CD4-positive, alpha-beta T cell treated with Interleukin-10 for 1 hour (primary cell): ENCODE data around the gene DNAJC7.

Source experiments
- DNase-seq: peaks from one replicate; pipeline ENCODE4 v3.0.0-alpha.2; 2020

Gene DNAJC7

DNA sequence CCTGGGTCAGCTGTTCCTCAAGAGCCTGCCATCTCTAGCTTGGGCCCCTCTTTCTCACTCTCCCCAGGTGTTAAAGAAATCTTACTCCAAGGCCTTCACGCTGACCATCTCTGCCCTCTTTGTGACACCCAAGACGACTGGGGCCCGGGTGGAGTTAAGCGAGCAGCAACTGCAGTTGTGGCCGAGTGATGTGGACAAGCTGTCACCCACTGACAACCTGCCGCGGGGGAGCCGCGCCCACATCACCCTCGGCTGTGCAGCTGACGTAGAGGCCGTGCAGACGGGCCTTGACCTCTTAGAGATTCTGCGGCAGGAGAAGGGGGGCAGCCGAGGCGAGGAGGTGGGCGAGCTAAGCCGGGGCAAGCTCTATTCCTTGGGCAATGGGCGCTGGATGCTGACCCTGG lies 43.8 kb downstream of the DNAJC7 start:
- no peak for DNase-seq

- no peak for DNase-seq
Observed at GRCh38 chr17:41972571-41973407, 44.5 kb downstream of the DNAJC7 start.

DNA sequence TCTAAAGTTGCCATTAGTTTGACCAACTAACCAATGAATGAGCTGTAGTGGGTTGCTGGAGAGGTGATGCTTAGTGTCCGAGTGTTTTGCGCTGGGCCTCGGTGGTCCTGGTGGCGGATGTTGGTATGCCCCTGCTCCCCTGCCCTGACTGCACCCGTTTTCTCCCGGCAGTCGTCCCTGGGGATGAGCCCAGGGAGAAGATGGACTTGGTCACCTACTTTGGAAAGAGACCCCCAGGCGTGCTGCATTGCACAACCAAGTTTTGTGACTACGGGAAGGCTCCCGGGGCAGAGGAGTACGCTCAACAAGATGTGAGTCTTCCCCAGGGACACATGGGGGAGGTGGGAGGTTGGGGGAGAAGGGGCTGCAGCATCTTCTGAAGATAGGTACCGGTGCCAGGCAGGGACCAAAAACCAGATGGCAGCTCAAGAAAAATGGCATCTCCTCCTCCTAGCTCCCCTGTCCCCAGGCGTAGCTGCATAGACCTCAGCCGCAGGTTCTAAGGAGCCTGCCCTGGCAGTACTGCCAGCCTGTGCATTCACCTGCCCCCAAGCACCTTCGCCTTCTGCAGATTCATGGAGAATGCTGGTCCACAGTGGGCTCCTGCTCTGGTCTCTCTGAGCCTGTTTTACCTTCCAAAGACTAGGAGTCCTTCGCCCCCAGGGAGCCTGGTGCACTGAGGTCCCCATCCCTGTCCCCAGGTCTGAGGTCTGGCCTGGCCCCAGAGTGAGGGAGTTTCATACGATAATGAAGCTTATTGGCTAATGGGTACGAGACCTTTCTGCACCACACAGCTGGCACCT lies 45.3 kb downstream of the DNAJC7 start:
- no peak for DNase-seq

DNA sequence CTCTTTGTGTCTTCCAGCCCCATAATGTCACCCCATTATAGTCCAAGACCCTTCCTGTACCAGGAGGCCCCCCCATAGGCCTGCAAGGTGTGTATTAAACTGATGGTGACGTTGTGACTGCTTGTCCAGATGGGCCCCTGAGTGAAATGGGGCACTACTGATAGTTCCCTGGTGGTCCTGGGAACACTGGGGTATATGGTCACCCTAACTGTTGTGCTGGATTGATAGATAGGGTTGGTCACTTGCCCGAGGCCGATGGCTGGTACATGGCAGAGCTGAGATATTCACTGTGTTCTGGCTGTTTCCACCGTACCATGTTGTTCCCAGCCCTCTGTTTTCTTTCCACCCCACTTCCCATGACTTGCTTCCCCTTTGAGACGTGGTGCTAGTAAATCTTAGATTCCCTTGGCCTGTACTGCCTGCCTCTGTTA lies 46.3 kb downstream of the DNAJC7 start:
- no peak for DNase-seq

GRCh38 chr17:41968676-41969075 lies 48.6 kb downstream of the DNAJC7 start:
- no peak for DNase-seq

GRCh38 chr17:41967921-41968578 lies 49.2 kb downstream of the DNAJC7 start:
- no peak for DNase-seq

- peak; percentile 60 for DNase-seq
Observed at GRCh38 chr17:41967141-41967920, 49.9 kb downstream of the DNAJC7 start.

DNA sequence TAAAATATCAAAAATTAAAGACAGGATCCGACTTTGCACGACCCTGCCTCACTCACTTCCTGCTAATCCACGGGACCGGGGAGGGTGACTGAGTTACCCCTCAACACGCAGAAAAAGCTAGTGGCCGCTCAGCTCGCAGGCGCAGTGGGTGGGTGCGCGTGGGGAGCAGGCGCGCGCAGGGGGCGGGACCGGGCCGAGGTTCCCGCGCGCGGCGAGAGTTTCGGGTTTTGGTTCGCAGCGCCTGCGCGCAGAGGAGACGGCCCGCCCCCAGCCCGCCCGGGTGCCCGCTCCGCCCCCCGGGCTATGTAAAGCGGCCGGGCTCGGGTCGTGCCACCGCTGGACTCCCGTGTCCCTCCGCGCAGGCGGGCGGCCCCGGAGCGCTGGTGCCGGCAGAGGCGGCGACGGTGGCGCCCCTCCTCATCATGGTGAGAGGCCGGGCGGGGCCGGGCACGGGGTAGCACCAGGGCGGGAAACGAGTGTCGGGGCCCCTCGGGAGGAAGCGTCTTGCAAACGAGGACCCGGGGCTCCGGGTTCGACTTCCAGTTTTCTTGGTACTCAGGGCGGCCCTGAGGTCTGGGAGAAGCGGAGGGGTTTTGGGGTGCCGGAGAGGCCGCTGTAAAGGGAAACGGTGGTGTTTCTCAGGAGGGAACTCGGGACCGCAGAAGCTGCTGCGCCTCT lies 50.6 kb downstream of the DNAJC7 start, which contains the start of gene CNP:
TSS of gene CNP (plus strand) at position 333 of the 678 bp plus-strand sequence. CDS start at position 423, 90 bp downstream.
- peak; percentile 93 for DNase-seq

- DNase-seq, result peak; percentile 80
Observed at GRCh38 chr17:41965694-41966462, 51.4 kb downstream of the DNAJC7 start.

GRCh38 chr17:41962768-41963434 lies 54.3 kb downstream of the DNAJC7 start:
- DNase-seq, result peak; percentile 75

DNA sequence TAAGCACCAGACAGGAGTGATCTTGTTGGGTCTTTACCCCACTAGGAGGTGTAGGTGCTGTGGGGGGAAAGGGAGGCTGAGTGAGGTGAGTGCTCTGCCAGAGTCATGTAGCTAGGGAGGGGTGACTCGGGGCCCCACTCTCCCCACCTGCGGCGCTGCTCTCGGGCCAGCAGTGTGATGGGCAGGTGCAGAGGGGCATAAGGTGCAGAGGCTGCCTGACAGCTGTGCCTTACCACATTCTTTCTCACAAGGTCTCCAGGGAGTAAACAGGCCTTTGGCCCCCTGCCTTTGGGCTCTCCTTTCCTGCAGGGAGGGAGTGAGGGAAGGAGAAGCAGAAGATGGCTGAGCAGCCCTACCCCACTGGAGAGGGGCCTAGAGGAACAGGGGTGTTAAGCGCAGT lies 55.1 kb downstream of the DNAJC7 start:
- no peak for DNase-seq

DNA sequence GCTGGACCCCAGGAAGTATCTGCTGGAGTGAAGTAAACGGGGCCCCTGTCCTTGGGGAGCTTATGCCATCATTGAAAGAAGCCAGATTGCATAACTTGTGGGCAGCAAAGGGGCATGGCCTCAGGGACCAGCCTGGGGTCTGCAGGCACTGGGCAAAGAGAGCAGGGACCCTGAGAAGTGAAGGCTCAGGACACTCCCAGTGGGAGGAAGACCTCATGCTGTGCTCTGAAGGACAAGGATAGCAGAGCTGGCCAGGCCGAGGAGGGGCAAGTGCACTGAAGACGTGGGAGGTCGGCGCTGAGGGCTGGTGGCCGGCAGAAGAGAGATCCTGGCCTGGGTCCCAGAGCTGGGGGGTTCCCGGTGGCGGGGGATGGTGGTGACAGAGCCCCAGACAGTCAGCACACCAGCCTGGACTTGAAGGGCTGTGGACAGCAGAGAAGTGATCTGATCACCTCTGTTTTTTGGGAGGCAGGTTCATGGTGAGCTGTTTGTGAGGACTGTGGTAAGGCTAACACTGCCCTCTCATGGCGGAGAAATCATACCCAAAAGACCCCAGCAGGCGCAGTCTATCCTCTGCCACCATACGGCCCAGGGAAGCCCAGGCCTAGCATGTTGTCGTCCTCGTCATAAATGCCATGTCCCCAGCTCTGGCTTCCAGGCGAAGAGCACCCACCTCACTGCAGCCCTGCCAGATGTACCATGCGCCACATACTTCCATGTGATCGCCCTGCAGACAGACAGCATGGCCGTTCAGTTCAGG lies 57.7 kb downstream of the DNAJC7 start:
- DNase-seq, result no peak

- no peak for DNase-seq
Observed at GRCh38 chr17:41959030-41959335, 58.3 kb downstream of the DNAJC7 start.

DNA sequence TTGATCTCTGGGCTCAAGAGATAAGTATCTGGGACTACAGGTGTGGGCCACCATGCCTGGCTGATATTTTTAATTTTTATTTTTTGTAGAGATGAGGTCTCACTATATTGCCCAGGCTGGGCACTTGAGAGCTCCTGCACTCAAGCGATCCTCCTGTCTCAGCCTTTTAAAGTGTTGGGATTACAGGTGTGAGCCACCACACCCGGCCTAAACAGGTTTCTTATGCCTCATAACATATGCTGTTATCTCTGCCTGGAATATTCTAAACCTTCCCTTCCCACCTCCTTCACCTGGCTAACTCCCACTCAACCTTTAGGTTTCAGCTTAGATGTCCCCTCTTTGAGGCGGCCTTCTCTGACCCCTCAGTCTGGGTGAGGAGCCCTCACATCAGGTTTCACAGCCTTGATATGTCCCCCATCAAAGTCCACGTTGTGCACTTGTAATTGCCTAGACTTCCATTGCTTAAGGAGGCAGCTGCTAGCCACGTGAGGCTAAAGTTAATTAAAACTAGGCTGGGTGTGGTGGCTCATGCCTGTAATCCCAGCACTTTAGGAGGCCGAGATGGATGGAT lies 59.3 kb downstream of the DNAJC7 start:
- no peak for DNase-seq

DNA sequence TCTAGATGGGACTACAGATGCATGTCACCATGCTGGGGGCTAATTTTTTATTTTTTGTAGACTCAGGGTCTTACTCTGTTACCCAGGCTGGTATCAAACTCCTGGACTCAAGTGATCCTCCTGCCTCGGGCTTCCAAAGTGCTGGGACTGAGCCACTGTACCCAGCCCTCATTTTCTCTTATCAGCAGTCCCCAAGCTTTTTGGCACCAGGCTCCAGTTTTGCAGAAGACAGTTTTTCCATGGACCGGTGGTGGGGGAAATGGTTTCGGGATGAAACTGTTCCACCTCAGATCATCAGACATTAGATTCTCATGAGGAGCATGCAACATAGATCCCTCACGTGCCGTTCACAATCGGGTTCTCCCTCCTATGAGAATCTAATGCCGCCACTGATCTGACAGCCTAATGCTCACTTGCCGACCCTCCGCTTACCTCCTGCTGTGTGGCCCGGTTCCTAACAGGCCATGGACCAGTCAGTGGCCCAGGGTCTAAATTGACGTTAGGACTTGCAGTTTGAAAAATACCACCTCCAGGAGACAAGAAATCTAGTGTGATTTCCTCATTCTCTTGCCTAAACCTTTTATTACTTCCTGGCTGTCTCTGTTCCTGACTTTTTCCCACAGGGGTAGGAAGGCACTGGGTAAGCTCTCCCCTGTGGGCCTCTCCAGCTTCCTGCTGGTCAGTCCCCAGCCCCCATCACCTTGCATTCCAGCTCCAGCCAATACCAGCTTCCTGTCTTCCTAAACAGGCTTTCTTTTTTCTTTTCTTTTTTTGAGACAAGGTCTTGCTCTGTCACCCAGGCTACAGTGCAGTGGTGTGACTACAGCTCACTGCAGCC lies 60.0 kb downstream of the DNAJC7 start:
- no peak for DNase-seq

- DNase-seq, result no peak
Observed at GRCh38 chr17:41956522-41956921, 60.7 kb downstream of the DNAJC7 start.

- no peak for DNase-seq
Observed at GRCh38 chr17:41948762-41949460, 68.3 kb downstream of the DNAJC7 start.

DNA sequence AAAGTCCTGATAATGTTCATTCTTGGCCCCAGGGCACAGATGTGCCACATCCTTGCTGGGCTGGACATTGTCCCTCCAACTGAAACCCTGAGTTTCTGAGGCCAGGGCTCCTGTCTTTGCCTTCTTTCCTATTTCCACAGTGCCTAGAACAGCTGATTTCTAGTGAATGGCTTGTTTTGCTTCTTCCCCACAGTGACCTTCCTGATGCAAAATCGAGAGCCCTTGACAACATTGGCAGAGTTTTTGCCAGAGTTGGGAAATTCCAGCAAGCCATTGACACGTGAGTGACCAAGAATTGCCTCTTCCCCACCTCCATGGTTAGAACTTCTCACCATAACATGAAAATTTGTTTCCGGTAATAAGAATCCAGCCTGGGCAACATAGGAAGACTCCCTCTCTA lies 72.3 kb downstream of the DNAJC7 start:
- DNase-seq, result no peak
